Transverse colon (tissue), 3 donors: ENCODE data around the gene EML6.

ENCODE experiments used
- POLR2A ChIP-seq: fragments of 450-650 bp; IDR thresholded peaks from one replicate; pipeline ENCODE4 v1.6.1; 2016; ENCODE audit warnings: antibody characterized with exemption, mild to moderate bottlenecking, moderate library complexity
- TF ChIP-seq, protein P1 (sequence below), 5 experiments: fragments of 200-600 bp in 3 of 5; fragments of 450-650 bp in 2 of 5; sonication (generic) in 3 of 5; IDR thresholded peaks; 1 replicate in 2 of 5; 2 replicates in 3 of 5; pipeline ENCODE4 v1.5.1; 2016 to 2017; ENCODE audit warnings: antibody characterized with exemption in 5 of 5, inconsistent platforms in 3 of 5, mild to moderate bottlenecking in 2 of 5, moderate library complexity in 1 of 5

- TF ChIP-seq, protein P1, sequence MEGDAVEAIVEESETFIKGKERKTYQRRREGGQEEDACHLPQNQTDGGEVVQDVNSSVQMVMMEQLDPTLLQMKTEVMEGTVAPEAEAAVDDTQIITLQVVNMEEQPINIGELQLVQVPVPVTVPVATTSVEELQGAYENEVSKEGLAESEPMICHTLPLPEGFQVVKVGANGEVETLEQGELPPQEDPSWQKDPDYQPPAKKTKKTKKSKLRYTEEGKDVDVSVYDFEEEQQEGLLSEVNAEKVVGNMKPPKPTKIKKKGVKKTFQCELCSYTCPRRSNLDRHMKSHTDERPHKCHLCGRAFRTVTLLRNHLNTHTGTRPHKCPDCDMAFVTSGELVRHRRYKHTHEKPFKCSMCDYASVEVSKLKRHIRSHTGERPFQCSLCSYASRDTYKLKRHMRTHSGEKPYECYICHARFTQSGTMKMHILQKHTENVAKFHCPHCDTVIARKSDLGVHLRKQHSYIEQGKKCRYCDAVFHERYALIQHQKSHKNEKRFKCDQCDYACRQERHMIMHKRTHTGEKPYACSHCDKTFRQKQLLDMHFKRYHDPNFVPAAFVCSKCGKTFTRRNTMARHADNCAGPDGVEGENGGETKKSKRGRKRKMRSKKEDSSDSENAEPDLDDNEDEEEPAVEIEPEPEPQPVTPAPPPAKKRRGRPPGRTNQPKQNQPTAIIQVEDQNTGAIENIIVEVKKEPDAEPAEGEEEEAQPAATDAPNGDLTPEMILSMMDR (IDR thresholded peaks at IDR 0.05) = no peak
- TF ChIP-seq POLR2A = no peak
Observed at GRCh38 chr2:54726940-54727339, 3.5 kb downstream of the EML6 start.
